ENCODE results near the gene MED22.

GRCh38 chr9:133301253-133302230 lies 46.4 kb downstream of the MED22 start:
- TF ChIP-seq, protein P1, sequence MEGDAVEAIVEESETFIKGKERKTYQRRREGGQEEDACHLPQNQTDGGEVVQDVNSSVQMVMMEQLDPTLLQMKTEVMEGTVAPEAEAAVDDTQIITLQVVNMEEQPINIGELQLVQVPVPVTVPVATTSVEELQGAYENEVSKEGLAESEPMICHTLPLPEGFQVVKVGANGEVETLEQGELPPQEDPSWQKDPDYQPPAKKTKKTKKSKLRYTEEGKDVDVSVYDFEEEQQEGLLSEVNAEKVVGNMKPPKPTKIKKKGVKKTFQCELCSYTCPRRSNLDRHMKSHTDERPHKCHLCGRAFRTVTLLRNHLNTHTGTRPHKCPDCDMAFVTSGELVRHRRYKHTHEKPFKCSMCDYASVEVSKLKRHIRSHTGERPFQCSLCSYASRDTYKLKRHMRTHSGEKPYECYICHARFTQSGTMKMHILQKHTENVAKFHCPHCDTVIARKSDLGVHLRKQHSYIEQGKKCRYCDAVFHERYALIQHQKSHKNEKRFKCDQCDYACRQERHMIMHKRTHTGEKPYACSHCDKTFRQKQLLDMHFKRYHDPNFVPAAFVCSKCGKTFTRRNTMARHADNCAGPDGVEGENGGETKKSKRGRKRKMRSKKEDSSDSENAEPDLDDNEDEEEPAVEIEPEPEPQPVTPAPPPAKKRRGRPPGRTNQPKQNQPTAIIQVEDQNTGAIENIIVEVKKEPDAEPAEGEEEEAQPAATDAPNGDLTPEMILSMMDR (IDR thresholded peaks at IDR 0.05; ENCODE audit: insufficient read depth, low read length), result no peak
- TF ChIP-seq POLR2AphosphoS5 (IDR thresholded peaks at IDR 0.05; ENCODE audit: low read depth), result no peak
- no peak for TF ChIP-seq GABPA (IDR thresholded peaks at IDR 0.05; ENCODE audit: low read depth)

Measured in HL-60 (cell line).